Measurements from ENCODE around the gene NNAT.
A peak's percentile ranks its signal among the peaks of the same experiment; 100 is the strongest.
"Not testable (repeated sequence)": the region's sequence is repeated elsewhere in the genome, so short reads cannot be mapped to it uniquely, and the experiment has no call there.

NNAT gene

DNA sequence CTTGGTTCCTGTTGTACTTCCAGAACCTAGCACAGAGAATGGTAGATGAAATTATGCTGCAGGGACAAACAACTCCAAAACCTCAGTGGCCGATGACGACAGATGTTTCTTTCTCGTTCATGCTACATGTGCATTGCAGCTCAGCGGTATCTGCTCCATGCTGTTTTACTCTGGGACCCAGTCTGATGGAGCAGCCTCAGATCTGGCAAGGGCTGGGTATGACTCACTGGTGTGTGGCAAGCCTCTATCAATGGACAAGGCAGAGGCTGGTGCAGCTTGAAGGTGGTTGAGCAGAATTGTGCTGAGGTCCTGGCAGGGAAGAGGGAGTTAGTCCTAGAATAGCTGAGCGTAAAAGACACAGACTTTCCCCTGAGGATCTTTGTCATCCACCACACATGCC is 17.0 kb downstream of the NNAT start:
- no peak overlapping the region for H3K4me3 ChIP-seq (ENCODE audit: severe bottlenecking)
- H3K4me1 ChIP-seq (ENCODE audit: insufficient read depth, poor library complexity, severe bottlenecking), result peaks cover 12% of the 10 kb centered on the region
- no peaks in the 10 kb centered on the region for H3K9me3 ChIP-seq (ENCODE audit: severe bottlenecking)
- ATAC-seq (ENCODE audit: low read depth) (peak; percentile 84), DNase-seq (ENCODE audit: low spot score) (peak; percentile 86)
- H3K27me3 ChIP-seq (ENCODE audit: insufficient read depth, poor library complexity, severe bottlenecking), result no peaks in the 10 kb centered on the region
- no peaks in the 10 kb centered on the region for H3K36me3 ChIP-seq (ENCODE audit: low read depth)
- H3K27ac ChIP-seq (ENCODE audit: poor library complexity, severe bottlenecking), result no peak overlapping the region
- no peak for TF ChIP-seq CTCF (IDR thresholded peaks at IDR 0.05; ENCODE audit: poor library complexity, severe bottlenecking)

DNA sequence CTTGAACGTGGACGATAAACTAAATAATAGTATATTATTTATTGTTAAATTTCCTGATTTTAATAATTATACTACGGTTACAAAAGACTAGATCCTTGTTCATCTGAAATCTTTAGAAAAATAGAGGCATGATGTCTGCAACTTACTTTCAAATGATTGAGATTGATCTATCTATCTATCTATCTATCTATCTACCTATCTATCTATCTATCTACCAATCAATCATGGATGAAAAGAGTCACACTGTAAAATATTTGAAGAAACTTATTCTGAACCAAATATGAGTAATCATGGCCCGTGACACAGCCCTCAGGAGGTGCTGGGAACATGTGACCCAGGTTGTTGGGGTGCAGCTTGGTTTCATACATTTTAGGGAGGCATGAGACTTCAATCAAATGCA is 18.4 kb downstream of the NNAT start:
- ATAC-seq (ENCODE audit: low read depth) (no peak), DNase-seq (ENCODE audit: low spot score) (peak; percentile 20)
- no peak overlapping the region for H3K27ac ChIP-seq (ENCODE audit: poor library complexity, severe bottlenecking)
- no peak overlapping the region for H3K4me3 ChIP-seq (ENCODE audit: severe bottlenecking)
- H3K36me3 ChIP-seq (ENCODE audit: low read depth), result no peaks in the 10 kb centered on the region
- no peak for TF ChIP-seq CTCF (IDR thresholded peaks at IDR 0.05; ENCODE audit: poor library complexity, severe bottlenecking)
- no peaks in the 10 kb centered on the region for H3K9me3 ChIP-seq (ENCODE audit: severe bottlenecking)
- H3K4me1 ChIP-seq (ENCODE audit: insufficient read depth, poor library complexity, severe bottlenecking), result peaks cover 12% of the 10 kb centered on the region
- H3K27me3 ChIP-seq (ENCODE audit: insufficient read depth, poor library complexity, severe bottlenecking), result no peaks in the 10 kb centered on the region

- Histone ChIP-seq H3K27me3 (ENCODE audit: insufficient read depth, poor library complexity, severe bottlenecking) (no peaks in the 10 kb centered on the region), H3K4me3 (ENCODE audit: severe bottlenecking) (no peak overlapping the region), H3K27ac (ENCODE audit: poor library complexity, severe bottlenecking) (no peak overlapping the region), H3K36me3 (ENCODE audit: low read depth) (no peaks in the 10 kb centered on the region), H3K9me3 (ENCODE audit: severe bottlenecking) (no peaks in the 10 kb centered on the region), H3K4me1 (ENCODE audit: insufficient read depth, poor library complexity, severe bottlenecking) (peaks cover 12% of the 10 kb centered on the region)
- DNase-seq (ENCODE audit: low spot score) (peak; percentile 22), ATAC-seq (ENCODE audit: low read depth) (no peak)
- TF ChIP-seq CTCF (IDR thresholded peaks at IDR 0.05; ENCODE audit: poor library complexity, severe bottlenecking), result no peak
Measured at GRCh38 chr20:37540001-37540400, 19.0 kb downstream of the NNAT start.

DNA sequence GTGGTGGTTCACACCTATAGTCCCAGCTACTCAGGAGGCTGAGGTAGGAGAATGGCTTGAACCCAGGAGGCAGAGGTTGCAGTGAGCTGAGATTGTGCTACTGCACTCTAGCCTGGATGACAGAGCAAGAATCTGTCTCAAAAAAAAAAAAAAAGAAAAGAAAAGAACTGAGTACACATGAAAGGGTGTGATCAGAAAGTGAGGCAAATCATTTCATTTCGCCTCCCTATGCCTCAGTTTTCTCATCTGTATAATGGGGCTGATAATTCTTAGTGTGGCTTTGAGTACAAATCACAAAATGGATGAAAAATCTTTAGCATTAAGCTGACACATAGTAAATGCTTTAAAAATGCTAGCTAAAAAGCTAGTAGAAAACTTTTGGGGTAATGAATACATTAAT is 19.8 kb downstream of the NNAT start:
- H3K36me3 ChIP-seq (ENCODE audit: low read depth); H3K9me3 ChIP-seq (ENCODE audit: severe bottlenecking); H3K27me3 ChIP-seq (ENCODE audit: insufficient read depth, poor library complexity, severe bottlenecking); H3K27ac ChIP-seq (ENCODE audit: poor library complexity, severe bottlenecking); ATAC-seq (ENCODE audit: low read depth); H3K4me3 ChIP-seq (ENCODE audit: severe bottlenecking); DNase-seq (ENCODE audit: low spot score): not testable (repeated sequence)
- peaks cover 14% of the 10 kb centered on the region for H3K4me1 ChIP-seq (ENCODE audit: insufficient read depth, poor library complexity, severe bottlenecking)

DNA sequence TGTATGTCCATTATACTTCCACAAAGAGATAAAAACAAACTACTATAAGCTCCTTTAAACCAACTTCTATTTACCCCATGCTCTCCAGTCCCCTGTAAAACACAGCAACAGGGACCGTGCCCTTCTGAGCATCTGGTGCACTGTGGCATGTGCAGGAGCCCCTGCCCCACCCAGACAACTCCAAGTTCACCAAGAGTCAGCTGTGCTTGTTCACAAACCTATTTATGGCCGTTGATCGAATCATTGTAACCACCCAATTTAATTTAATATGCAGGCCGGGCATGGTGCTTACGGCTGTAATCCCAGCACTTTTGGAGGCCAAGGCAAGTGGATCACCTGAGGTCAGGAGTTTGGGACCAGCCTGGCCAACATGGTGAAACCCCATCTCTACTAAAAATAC is 20.3 kb downstream of the NNAT start:
- Histone ChIP-seq H3K4me1 (ENCODE audit: insufficient read depth, poor library complexity, severe bottlenecking) (peaks cover 12% of the 10 kb centered on the region), H3K9me3 (ENCODE audit: severe bottlenecking) (no peaks in the 10 kb centered on the region), H3K36me3 (ENCODE audit: low read depth) (no peaks in the 10 kb centered on the region), H3K27me3 (ENCODE audit: insufficient read depth, poor library complexity, severe bottlenecking) (no peaks in the 10 kb centered on the region), H3K4me3 (ENCODE audit: severe bottlenecking) (no peak overlapping the region), H3K27ac (ENCODE audit: poor library complexity, severe bottlenecking) (peak overlapping the region; percentile 0)
- no peak for ATAC-seq (ENCODE audit: low read depth)
- peak; percentile 31 for DNase-seq (ENCODE audit: low spot score)
- TF ChIP-seq CTCF (IDR thresholded peaks at IDR 0.05; ENCODE audit: poor library complexity, severe bottlenecking), result no peak

All from RWPE2 (cell line).